PC-3 (cell line): ENCODE data around the gene PCK2.

ENCODE experiments used
- CTCF ChIP-seq: fragments of 300-600 bp; sonication (generic); conservative IDR thresholded peaks from 2 replicates; pipeline ENCODE4 v1.5.1; 2017; ENCODE audit warnings: antibody characterized with exemption, low read depth, mild to moderate bottlenecking, low read length
- EZH2 ChIP-seq: fragments of 300-600 bp; sonication (generic); IDR thresholded peaks from one replicate; pipeline ENCODE4 v1.6.1; 2017; ENCODE audit warnings: antibody characterized with exemption, mild to moderate bottlenecking, low read length; ENCODE audit not compliant: unreplicated experiment

- no peak for TF ChIP-seq CTCF
- no peak for TF ChIP-seq EZH2
These were observed 23.1 kb downstream of the PCK2 start for GRCh38 chr14:24117179-24117578.
